HEK293 (cell line): ENCODE measurements around the gene CTCF.

Experiments
- CTCF ChIA-PET: fragments of 350-600 bp; formaldehyde crosslinking; extraction: SDS; loops from one replicate; lab custom pipeline; 2021; ENCODE audit warnings: antibody characterized with exemption; lab: Yijun Ruan, JAX
- POLR2A ChIA-PET: fragments of 300-600 bp; formaldehyde crosslinking; extraction: SDS; loops from one replicate; lab custom pipeline; 2020; ENCODE audit warnings: antibody characterized with exemption, inconsistent platforms; lab: Yijun Ruan, JAX
- H3K27ac ChIP-seq: fragments of 200-500 bp; sonication (Bioruptor generic); 2 replicates; pipeline ENCODE4 v1.5.1; 2014; ENCODE audit warnings: low read depth, low read length, control low read depth, inconsistent platforms; ENCODE audit errors: extremely low read depth
- H3K36me3 ChIP-seq, 2 experiments: fragments of 200-500 bp in 1 of 2; sonication (Bioruptor generic) in 1 of 2; 1 replicate in 1 of 2; 2 replicates in 1 of 2; pipeline ENCODE4 v1.5.1; 2014 to 2017; ENCODE audit warnings: inconsistent platforms in 2 of 2, low read length in 2 of 2; ENCODE audit not compliant: control insufficient read depth in 2 of 2, insufficient read depth in 1 of 2
- H3K4me1 ChIP-seq: fragments of 200-500 bp; sonication (Bioruptor generic); 2 replicates; pipeline ENCODE4 v1.5.1; 2014; ENCODE audit warnings: mild to moderate bottlenecking, low read length, inconsistent platforms; ENCODE audit not compliant: control insufficient read depth, insufficient read depth
- H3K4me3 ChIP-seq: 2 replicates; pipeline ENCODE4 v1.5.1; 2011; ENCODE audit warnings: low read depth, mild to moderate bottlenecking, control low read depth, low read length, moderate library complexity
- H3K9me3 ChIP-seq: fragments of 200-500 bp; sonication (Bioruptor generic); 2 replicates; pipeline ENCODE4 v1.5.1; 2014; ENCODE audit warnings: low read depth, low read length, inconsistent platforms; ENCODE audit not compliant: control insufficient read depth, insufficient read depth
- GFI1B ChIP-seq: fragments of 450-650 bp; formaldehyde crosslinking; IDR thresholded peaks from 2 replicates; pipeline ENCODE4 v1.5.1; 2016; ENCODE audit warnings: missing biosample characterization, missing genetic modification characterization
- GLI4 ChIP-seq: fragments of 450-650 bp; formaldehyde crosslinking; IDR thresholded peaks from 2 replicates; pipeline ENCODE4 v1.5.1; 2016; ENCODE audit warnings: missing biosample characterization, missing genetic modification characterization
- REPIN1 ChIP-seq: fragments of 450-650 bp; formaldehyde crosslinking; IDR thresholded peaks from 2 replicates; pipeline ENCODE4 v1.5.1; 2017; ENCODE audit warnings: missing biosample characterization, missing genetic modification characterization, low read depth
- SP7 ChIP-seq: fragments of 450-650 bp; formaldehyde crosslinking; IDR thresholded peaks from 2 replicates; pipeline ENCODE4 v1.5.1; 2016; ENCODE audit warnings: missing biosample characterization, missing genetic modification characterization
- ZBTB8A ChIP-seq: fragments of 450-650 bp; formaldehyde crosslinking; IDR thresholded peaks from 2 replicates; pipeline ENCODE4 v1.5.1; 2016; ENCODE audit warnings: missing biosample characterization, missing genetic modification characterization
- ZEB2 ChIP-seq: fragments of 450-650 bp; formaldehyde crosslinking; IDR thresholded peaks from 2 replicates; pipeline ENCODE4 v1.5.1; 2016; ENCODE audit warnings: missing biosample characterization, missing genetic modification characterization
- ZNF146 ChIP-seq: fragments of 450-650 bp; formaldehyde crosslinking; IDR thresholded peaks from 2 replicates; pipeline ENCODE4 v1.5.1; 2016; ENCODE audit warnings: missing biosample characterization, missing genetic modification characterization
- ZNF514 ChIP-seq: fragments of 450-650 bp; formaldehyde crosslinking; IDR thresholded peaks from 2 replicates; pipeline ENCODE4 v1.5.1; 2016; ENCODE audit warnings: missing biosample characterization, missing genetic modification characterization
- ZNF544 ChIP-seq: fragments of 450-650 bp; formaldehyde crosslinking; IDR thresholded peaks from 2 replicates; pipeline ENCODE4 v1.5.0; 2017; ENCODE audit warnings: missing biosample characterization, missing genetic modification characterization
- ZNF621 ChIP-seq: fragments of 450-650 bp; formaldehyde crosslinking; IDR thresholded peaks from 2 replicates; pipeline ENCODE4 v1.5.1; 2017; ENCODE audit warnings: missing biosample characterization, missing genetic modification characterization
- ZNF654 ChIP-seq: fragments of 450-650 bp; formaldehyde crosslinking; IDR thresholded peaks from 2 replicates; pipeline ENCODE4 v1.5.1; 2016; ENCODE audit warnings: low read depth, missing biosample characterization, missing genetic modification characterization
- ZNF660 ChIP-seq: fragments of 450-650 bp; IDR thresholded peaks from 2 replicates; pipeline ENCODE4 v1.5.1; 2018; ENCODE audit warnings: missing biosample characterization, mild to moderate bottlenecking, missing genetic modification characterization
- ZNF670 ChIP-seq: fragments of 450-650 bp; formaldehyde crosslinking; IDR thresholded peaks from 2 replicates; pipeline ENCODE4 v1.5.1; 2016; ENCODE audit warnings: missing biosample characterization, missing genetic modification characterization, low read depth
- ZNF792 ChIP-seq: fragments of 450-650 bp; formaldehyde crosslinking; IDR thresholded peaks from 2 replicates; pipeline ENCODE4 v1.5.1; 2016; ENCODE audit warnings: missing biosample characterization, missing genetic modification characterization
- TF ChIP-seq, protein P1 (sequence below): fragments of 450-650 bp; formaldehyde crosslinking; IDR thresholded peaks from 2 replicates; pipeline ENCODE4 v1.5.1; 2016; ENCODE audit warnings: missing biosample characterization, missing genetic modification characterization
- TF ChIP-seq, protein P2 (sequence below): fragments of 450-650 bp; formaldehyde crosslinking; IDR thresholded peaks from 2 replicates; pipeline ENCODE4 v1.5.1; 2016; ENCODE audit warnings: missing biosample characterization, missing genetic modification characterization
- TF ChIP-seq, protein P3 (sequence below): fragments of 450-650 bp; IDR thresholded peaks from 2 replicates; pipeline ENCODE4 v1.5.1; 2018; ENCODE audit warnings: missing biosample characterization, missing genetic modification characterization

CTCF gene

DNA sequence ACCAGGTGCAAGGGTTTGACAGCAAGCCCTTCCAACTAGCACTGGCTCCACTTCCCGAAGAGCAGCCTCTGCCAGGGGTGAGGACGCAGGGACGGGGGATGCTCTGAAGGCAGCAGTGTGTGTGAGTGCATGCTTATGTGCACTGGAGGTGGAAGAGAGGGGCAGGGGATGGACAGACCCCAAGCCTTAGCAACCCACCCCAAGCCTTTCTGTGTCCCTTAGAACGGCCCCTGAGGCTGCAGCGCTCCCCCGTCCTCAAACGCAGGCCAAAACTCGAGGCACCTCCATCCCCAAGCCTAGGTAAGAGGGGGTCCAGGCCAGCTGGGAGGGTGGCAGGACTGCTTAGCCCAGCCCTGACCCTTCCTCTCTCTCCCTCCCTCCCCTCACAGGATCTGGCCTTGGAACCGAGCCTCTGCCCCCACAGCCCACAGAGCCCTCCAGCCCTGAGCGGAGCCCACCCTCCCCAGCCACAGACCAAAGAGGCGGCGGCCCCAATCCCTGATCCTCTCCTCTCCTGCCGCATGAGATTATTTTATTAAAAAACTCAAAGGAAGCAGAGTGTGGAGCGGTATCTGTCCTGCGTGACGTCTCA lies 94.8 kb downstream of the CTCF start (continued):
- no peak for TF ChIP-seq GFI1B (tag by site-specific recombination)
- no peak for TF ChIP-seq ZEB2 (tag by site-specific recombination)
- no peak for TF ChIP-seq ZNF621 (tag by site-specific recombination)
- no peak for TF ChIP-seq ZNF514 (tag by site-specific recombination)
- TF ChIP-seq ZNF146 (tag by site-specific recombination): no peak
- no peak for TF ChIP-seq SP7 (tag by site-specific recombination)
- TF ChIP-seq, all 188 proteins: peak for 0

DNA sequence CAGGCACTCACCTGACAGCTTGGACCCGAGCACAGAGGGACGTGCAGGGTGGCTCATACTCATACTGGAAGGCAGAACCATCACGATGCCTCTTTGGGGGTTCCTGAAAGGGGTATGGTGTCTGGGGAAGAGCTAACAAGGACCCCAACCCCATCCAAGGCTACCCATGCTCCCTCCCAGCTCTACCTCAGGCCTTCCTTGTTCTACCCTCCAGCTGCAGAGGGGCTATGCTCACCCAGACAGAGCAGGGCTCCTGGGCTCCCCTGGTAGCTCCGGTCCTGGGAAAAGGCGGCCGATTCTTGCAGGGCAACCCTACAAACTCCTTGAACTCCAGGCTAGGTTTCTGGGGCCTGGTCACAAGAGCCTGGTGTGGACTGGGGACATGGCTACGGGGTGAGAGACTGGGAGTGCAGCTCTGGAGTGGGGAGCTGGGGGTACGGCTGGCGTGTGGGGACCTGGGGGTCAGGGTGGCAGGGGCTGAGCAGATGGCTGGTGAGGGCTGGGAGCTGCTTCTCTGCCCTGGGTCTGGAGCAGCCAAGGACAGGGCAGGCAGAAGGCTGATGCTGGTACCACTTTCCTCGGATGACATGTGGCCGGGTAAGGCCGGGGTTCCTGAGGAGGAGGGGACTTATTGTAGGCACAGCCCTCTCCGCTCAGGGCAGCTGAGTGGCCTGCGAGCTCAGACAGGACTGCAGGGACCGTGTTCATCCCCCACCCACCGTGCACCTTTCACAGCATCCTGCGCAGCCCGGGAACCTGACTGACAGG lies 95.6 kb downstream of the CTCF start:
- Histone ChIP-seq H3K4me1 (peaks cover 7% of the 10 kb centered on the region; the same call in 1 of the 2 replicates), H3K27ac (no peak overlapping the region), H3K4me3 (no peak overlapping the region), H3K36me3 (peaks cover 0 to 58% of the 10 kb centered on the region in 2 experiments; a peak in 1 of 3 replicates), H3K9me3 (no peaks in the 10 kb centered on the region)
- TF ChIP-seq, protein P1, sequence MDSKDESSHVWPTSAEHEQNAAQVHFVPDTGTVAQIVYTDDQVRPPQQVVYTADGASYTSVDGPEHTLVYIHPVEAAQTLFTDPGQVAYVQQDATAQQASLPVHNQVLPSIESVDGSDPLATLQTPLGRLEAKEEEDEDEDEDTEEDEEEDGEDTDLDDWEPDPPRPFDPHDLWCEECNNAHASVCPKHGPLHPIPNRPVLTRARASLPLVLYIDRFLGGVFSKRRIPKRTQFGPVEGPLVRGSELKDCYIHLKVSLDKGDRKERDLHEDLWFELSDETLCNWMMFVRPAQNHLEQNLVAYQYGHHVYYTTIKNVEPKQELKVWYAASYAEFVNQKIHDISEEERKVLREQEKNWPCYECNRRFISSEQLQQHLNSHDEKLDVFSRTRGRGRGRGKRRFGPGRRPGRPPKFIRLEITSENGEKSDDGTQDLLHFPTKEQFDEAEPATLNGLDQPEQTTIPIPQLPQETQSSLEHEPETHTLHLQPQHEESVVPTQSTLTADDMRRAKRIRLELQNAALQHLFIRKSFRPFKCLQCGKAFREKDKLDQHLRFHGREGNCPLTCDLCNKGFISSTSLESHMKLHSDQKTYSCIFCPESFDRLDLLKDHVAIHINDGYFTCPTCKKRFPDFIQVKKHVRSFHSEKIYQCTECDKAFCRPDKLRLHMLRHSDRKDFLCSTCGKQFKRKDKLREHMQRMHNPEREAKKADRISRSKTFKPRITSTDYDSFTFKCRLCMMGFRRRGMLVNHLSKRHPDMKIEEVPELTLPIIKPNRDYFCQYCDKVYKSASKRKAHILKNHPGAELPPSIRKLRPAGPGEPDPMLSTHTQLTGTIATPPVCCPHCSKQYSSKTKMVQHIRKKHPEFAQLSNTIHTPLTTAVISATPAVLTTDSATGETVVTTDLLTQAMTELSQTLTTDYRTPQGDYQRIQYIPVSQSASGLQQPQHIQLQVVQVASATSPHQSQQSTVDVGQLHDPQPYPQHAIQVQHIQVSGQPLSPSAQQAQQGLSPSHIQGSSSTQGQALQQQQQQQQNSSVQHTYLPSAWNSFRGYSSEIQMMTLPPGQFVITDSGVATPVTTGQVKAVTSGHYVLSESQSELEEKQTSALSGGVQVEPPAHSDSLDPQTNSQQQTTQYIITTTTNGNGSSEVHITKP (tag by site-specific recombination): peak; percentile 35; the same call in 1 of the 2 replicates
- TF ChIP-seq, protein P2, sequence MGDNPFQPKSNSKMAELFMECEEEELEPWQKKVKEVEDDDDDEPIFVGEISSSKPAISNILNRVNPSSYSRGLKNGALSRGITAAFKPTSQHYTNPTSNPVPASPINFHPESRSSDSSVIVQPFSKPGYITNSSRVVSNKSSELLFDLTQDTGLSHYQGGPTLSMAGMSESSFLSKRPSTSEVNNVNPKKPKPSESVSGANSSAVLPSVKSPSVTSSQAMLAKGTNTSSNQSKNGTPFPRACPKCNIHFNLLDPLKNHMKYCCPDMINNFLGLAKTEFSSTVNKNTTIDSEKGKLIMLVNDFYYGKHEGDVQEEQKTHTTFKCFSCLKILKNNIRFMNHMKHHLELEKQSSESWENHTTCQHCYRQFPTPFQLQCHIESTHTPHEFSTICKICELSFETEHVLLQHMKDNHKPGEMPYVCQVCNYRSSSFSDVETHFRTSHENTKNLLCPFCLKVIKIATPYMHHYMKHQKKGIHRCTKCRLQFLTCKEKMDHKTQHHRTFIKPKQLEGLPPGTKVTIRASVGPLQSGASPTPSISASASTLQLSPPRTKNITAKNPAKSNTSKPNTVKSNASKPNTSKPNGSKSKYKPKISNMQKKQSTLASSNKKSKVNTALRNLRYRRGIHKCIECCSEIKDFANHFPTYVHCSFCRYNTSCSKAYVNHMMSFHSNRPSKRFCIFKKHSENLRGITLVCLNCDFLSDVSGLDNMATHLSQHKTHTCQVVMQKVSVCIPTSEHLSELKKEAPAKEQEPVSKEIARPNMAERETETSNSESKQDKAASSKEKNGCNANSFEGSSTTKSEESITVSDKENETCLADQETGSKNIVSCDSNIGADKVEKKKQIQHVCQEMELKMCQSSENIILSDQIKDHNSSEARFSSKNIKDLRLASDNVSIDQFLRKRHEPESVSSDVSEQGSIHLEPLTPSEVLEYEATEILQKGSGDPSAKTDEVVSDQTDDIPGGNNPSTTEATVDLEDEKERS (tag by site-specific recombination): no peak
- POLR2A ChIA-PET: interaction anchor here (1.1 kb wide), 1 partner anchor 177 kb away, joined by 3 read pairs; the partner anchor contains the start of gene ATP6V0D1
- CTCF ChIA-PET: interaction anchor here (0.5 to 3.2 kb wide), 8 partner anchors 8 to 159 kb away, joined by 3 to 19 read pairs (median 4); partner anchors contain the start of gene CARMIL2

DNA sequence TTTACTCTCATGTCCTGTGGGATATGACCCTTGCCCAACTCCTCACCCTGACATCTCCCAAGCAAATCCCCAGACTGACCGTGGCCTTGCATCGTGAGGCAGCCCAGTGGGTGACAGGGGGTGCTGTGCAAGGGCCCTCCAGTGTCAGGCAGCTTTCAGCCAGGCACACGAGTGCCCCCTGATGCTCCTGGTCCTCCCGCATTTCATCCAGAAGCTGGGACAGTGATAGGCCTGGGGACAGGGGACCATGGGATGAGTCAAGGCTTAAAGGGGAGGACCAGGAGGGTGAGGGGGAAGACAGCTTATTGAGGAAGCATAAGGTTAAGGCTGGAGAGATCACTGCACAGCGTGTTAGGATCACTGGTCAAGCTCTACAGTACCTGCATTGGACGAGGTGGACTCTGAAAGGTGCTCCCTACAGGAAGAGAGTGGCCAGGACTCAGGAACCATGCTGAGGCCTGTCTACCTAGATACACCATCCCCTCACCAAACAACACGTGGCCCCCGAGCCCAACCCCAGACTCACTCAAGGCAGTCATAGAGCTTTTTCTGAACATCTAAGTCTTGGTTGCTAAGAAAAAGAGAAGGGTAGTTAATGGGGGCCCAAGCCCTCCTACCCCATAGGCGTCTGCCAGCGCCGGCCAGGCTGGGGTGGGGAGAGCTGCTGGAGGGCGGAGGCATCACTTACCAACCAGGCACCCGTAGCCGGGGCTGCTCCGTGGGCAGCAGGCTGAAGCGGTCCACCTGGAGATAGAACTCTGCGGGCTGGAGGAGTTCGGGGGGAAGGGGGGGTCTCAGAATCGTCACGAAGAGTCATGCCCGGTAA lies 96.7 kb downstream of the CTCF start:
- H3K9me3 ChIP-seq: no peaks in the 10 kb centered on the region
- POLR2A ChIA-PET: interaction anchor here (1.1 to 1.5 kb wide), 2 partner anchors 95 to 178 kb away, joined by 3 to 5 read pairs; partner anchors contain the start of gene ATP6V0D1
- peak overlapping the region; percentile 78 for H3K4me3 ChIP-seq
- peak overlapping the region; percentile 75; the same call in 1 of the 2 replicates for H3K27ac ChIP-seq
- 0 out of 2 replicates have a peak, but pooled peaks cover 4% of the 10 kb centered on the region for H3K4me1 ChIP-seq
- TF ChIP-seq ZNF660 (tag by site-specific recombination) (no peak), REPIN1 (tag by site-specific recombination) (no peak), ZNF670 (tag by site-specific recombination) (no peak), ZBTB8A (tag by site-specific recombination) (no peak), GLI4 (tag by site-specific recombination) (no peak), ZNF792 (tag by site-specific recombination) (no peak), ZNF544 (no peak), ZNF654 (no peak)
- TF ChIP-seq, protein P3, sequence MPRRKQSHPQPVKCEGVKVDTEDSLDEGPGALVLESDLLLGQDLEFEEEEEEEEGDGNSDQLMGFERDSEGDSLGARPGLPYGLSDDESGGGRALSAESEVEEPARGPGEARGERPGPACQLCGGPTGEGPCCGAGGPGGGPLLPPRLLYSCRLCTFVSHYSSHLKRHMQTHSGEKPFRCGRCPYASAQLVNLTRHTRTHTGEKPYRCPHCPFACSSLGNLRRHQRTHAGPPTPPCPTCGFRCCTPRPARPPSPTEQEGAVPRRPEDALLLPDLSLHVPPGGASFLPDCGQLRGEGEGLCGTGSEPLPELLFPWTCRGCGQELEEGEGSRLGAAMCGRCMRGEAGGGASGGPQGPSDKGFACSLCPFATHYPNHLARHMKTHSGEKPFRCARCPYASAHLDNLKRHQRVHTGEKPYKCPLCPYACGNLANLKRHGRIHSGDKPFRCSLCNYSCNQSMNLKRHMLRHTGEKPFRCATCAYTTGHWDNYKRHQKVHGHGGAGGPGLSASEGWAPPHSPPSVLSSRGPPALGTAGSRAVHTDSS (tag by site-specific recombination): no peak
- TF ChIP-seq, all 188 proteins: peak for 0
- peaks cover 0 to 69% of the 10 kb centered on the region in 2 experiments; a peak in 1 of 3 replicates for H3K36me3 ChIP-seq
- CTCF ChIA-PET: interaction anchor here (0.6 to 3.2 kb wide), 7 partner anchors 11 to 624 kb away, joined by 3 to 19 read pairs (median 5); partner anchors contain the start of genes ATP6V0D1 and CARMIL2
